Type B pancreatic cell (in vitro differentiated cells): Measurements from ENCODE around the gene ZNF782. TPM values are rescaled to one million over a fixed set of nuclear protein-coding genes. Genes with fewer than 3 reads are reported as not detected.
A peak's percentile ranks its signal among the peaks of the same experiment; 100 is the strongest.

Experiments
- DNase-seq: peaks from one replicate; pipeline ENCODE4 v3.0.0; 2021; ENCODE audit warnings: mixed read lengths; ENCODE audit not compliant: unreplicated experiment; ENCODE audit errors: extremely low spot score
- H3K27ac Mint-ChIP-seq: 2 replicates; pipeline ENCODE4 v1.8.0; 2021; ENCODE audit warnings: mild to moderate bottlenecking, mixed read lengths
- H3K27me3 Mint-ChIP-seq: 2 replicates; pipeline ENCODE4 v1.8.0; 2021; ENCODE audit warnings: mixed read lengths
- H3K36me3 Mint-ChIP-seq: 2 replicates; pipeline ENCODE4 v1.8.0; 2021; ENCODE audit warnings: mixed read lengths
- H3K4me1 Mint-ChIP-seq: one replicate; pipeline ENCODE4 v1.8.0; 2021; ENCODE audit warnings: mixed read lengths; ENCODE audit not compliant: unreplicated experiment
- H3K4me3 Mint-ChIP-seq: 2 replicates; pipeline ENCODE4 v1.8.0; 2021; ENCODE audit warnings: mild to moderate bottlenecking, mixed read lengths
- H3K9me3 Mint-ChIP-seq: 2 replicates; pipeline ENCODE4 v1.8.0; 2021; ENCODE audit warnings: mixed read lengths
- CTCF ChIP-seq: fragments of 200-600 bp; sonication (generic); conservative IDR thresholded peaks from 2 replicates; pipeline ENCODE4 v1.5.0; 2021; ENCODE audit warnings: antibody characterized with exemption, mild to moderate bottlenecking
- total RNA-seq: library from RNA; stranded (reverse); gene quantifications from 2 replicates; pipeline ENCODE4 v1.2.1, GENCODE V29; 2021; ENCODE audit warnings: low replicate concordance

ZNF782 gene
- total RNA-seq, 1 donor from 2014 or later = 5.4 TPM

DNA sequence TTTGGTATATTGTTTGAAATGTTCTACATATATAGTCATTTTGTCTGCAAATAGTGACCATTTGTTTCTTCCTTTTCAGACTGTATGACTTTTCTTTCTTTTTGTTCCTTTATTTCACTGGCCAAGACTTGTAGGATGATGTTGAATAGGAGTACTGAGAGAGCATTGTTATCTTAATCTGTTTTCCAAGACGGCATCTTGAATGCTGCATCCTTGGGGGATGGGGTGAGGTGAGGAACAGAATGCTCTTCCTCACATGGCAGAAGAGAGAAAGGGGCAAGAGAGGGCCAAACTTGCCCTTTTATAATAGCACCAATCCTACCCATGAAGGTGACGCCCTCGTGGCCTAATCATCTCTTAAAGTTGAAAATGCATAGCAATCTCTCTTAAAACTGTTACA lies 72.8 kb downstream of the ZNF782 start:
- no peaks in the 10 kb centered on the region for H3K27me3 Mint-ChIP-seq

DNA sequence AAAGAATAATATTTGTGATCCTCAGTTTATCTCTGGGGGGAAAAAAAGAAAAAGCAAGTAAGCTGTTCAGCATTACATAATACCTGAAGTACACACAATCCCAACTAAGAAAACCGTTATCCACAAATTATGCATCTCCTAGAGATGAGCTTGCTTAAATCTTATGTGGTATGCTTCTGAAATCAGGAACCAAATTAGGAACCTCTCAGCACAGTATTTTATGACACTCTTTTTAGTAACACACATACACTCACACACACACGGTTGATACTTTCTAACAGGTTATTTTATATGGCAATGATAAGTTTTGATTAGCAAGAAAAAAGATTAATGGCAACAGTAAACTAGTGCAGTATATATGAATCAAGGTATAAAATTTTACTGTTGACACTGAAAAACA lies 75.2 kb downstream of the ZNF782 start:
- no peak overlapping the region for H3K27ac Mint-ChIP-seq
- peak overlapping the region; percentile 96 for H3K4me3 Mint-ChIP-seq
- peaks cover 12% of the 10 kb centered on the region for H3K36me3 Mint-ChIP-seq
- H3K27me3 Mint-ChIP-seq = no peaks in the 10 kb centered on the region
- no peaks in the 10 kb centered on the region for H3K9me3 Mint-ChIP-seq
- no peak for TF ChIP-seq CTCF
- H3K4me1 Mint-ChIP-seq = peaks cover 17% of the 10 kb centered on the region
- DNase-seq = no peak

More for the DNA sequence above, 72.8 kb downstream of the ZNF782 start:
- H3K27ac Mint-ChIP-seq = no peak overlapping the region
- H3K9me3 Mint-ChIP-seq = no peaks in the 10 kb centered on the region
- no peak for DNase-seq
- H3K4me1 Mint-ChIP-seq = peaks cover 17% of the 10 kb centered on the region
- H3K36me3 Mint-ChIP-seq = peaks cover 5% of the 10 kb centered on the region
- TF ChIP-seq CTCF = no peak
- H3K4me3 Mint-ChIP-seq = no peak overlapping the region

DNA sequence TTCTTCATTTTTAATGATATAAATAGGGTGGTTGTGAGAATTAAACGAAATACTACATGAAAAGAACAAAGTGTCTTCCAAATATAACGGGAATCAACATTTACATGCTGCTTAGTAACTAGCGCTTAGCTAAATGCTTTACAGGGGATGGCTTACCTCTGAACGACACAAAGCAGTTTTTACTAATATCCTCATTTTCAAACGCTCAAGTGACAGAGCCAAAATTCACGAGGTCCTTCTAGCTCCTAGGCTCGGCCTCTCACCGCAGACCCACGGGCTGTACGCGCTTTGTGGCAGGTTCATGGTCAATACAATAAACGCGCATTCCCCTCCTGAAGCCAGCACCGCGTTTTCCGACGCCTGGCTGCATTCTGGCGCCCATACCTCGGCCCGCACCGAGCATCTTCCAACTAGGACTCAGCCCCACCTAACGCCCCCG lies 76.9 kb downstream of the ZNF782 start:
- no peak for DNase-seq
- H3K4me3 Mint-ChIP-seq = peak overlapping the region; percentile 96
- H3K9me3 Mint-ChIP-seq = no peaks in the 10 kb centered on the region
- no peak for TF ChIP-seq CTCF
- H3K4me1 Mint-ChIP-seq = peaks cover 17% of the 10 kb centered on the region
- peak overlapping the region; percentile 92 for H3K27ac Mint-ChIP-seq
- H3K36me3 Mint-ChIP-seq = peaks cover 20% of the 10 kb centered on the region
- no peaks in the 10 kb centered on the region for H3K27me3 Mint-ChIP-seq

GRCh38 chr9:96771124-96771523 lies 83.2 kb downstream of the ZNF782 start:
- no peaks in the 10 kb centered on the region for H3K4me1 Mint-ChIP-seq
- no peak for TF ChIP-seq CTCF
- H3K27me3 Mint-ChIP-seq = no peaks in the 10 kb centered on the region
- no peak for DNase-seq
- H3K36me3 Mint-ChIP-seq = peaks cover 80% of the 10 kb centered on the region
- H3K4me3 Mint-ChIP-seq = no peak overlapping the region
- no peak overlapping the region for H3K27ac Mint-ChIP-seq
- peaks cover 24% of the 10 kb centered on the region for H3K9me3 Mint-ChIP-seq

GRCh38 chr9:96769989-96770388 lies 84.3 kb downstream of the ZNF782 start:
- no peak overlapping the region for H3K4me3 Mint-ChIP-seq
- H3K36me3 Mint-ChIP-seq = peaks cover 88% of the 10 kb centered on the region
- no peak overlapping the region for H3K27ac Mint-ChIP-seq
- no peaks in the 10 kb centered on the region for H3K27me3 Mint-ChIP-seq
- no peak for TF ChIP-seq CTCF
- no peaks in the 10 kb centered on the region for H3K4me1 Mint-ChIP-seq
- DNase-seq = no peak
- H3K9me3 Mint-ChIP-seq = peaks cover 28% of the 10 kb centered on the region

Other genes starting within 250 kb of the ZNF782 start
- gene CDC14B, start 234.7 kb downstream of the ZNF782 start, total RNA-seq = 24.8 and 25.5 TPM in 2 replicates
- 5.6 and 7.5 TPM in 2 replicates for gene PRXL2C, start 199.2 kb downstream of the ZNF782 start, total RNA-seq
- 10.4 and 17.3 TPM in 2 replicates for gene ZNF510, start 76.4 kb downstream of the ZNF782 start, total RNA-seq
- gene NUTM2G, start 74.3 kb upstream of the ZNF782 start, total RNA-seq = 0.19 TPM in 1 of 2 replicates, not detected in the other
- gene CTSV, start 184.6 kb upstream of the ZNF782 start, total RNA-seq = 6.7 and 11.3 TPM in 2 replicates